Putamen (tissue), 1 donor: Measurements from ENCODE around the gene EPHB1.
"Not testable (repeated sequence)": the region's sequence is repeated elsewhere in the genome, so short reads cannot be mapped to it uniquely, and the experiment has no call there.

ENCODE experiments used
- DNase-seq: peaks from one replicate; pipeline ENCODE4 v3.0.0-alpha.2; 2016; ENCODE audit warnings: low spot score

EPHB1 gene

GRCh38 chr3:135084976-135085375, 289.9 kb downstream of the EPHB1 start:
- DNase-seq = no peak

- DNase-seq = no peak
Observed at GRCh38 chr3:135085652-135086436, 290.8 kb downstream of the EPHB1 start.

- no peak for DNase-seq
Observed at GRCh38 chr3:135087782-135088181, 292.7 kb downstream of the EPHB1 start.

GRCh38 chr3:135089451-135089850, 294.4 kb downstream of the EPHB1 start:
- no peak for DNase-seq

GRCh38 chr3:135090020-135090717, 295.1 kb downstream of the EPHB1 start:
- DNase-seq = no peak

GRCh38 chr3:135091946-135092345, 296.9 kb downstream of the EPHB1 start:
- DNase-seq = no peak

GRCh38 chr3:135093121-135093520, 298.1 kb downstream of the EPHB1 start:
- no peak for DNase-seq

- DNase-seq = no peak
Observed at GRCh38 chr3:135097276-135097946, 302.4 kb downstream of the EPHB1 start.

- DNase-seq = no peak
Observed at GRCh38 chr3:135099734-135100355, 304.8 kb downstream of the EPHB1 start.

GRCh38 chr3:135100366-135100765, 305.3 kb downstream of the EPHB1 start:
- DNase-seq = no peak

- DNase-seq = no peak
Observed at GRCh38 chr3:135103917-135104316, 308.9 kb downstream of the EPHB1 start.

- DNase-seq = no peak
Observed at GRCh38 chr3:135106445-135106844, 311.4 kb downstream of the EPHB1 start.

- no peak for DNase-seq
Observed at GRCh38 chr3:135107043-135107442, 312.0 kb downstream of the EPHB1 start.

GRCh38 chr3:135109681-135110080, 314.6 kb downstream of the EPHB1 start:
- no peak for DNase-seq

- not testable (repeated sequence) for DNase-seq
Observed at GRCh38 chr3:135114551-135114950, 319.5 kb downstream of the EPHB1 start.

GRCh38 chr3:135117977-135118376, 322.9 kb downstream of the EPHB1 start:
- DNase-seq = no peak

GRCh38 chr3:135118792-135119191, 323.7 kb downstream of the EPHB1 start:
- no peak for DNase-seq

GRCh38 chr3:135125171-135125801, 330.2 kb downstream of the EPHB1 start:
- DNase-seq = no peak

GRCh38 chr3:135127946-135128470, 332.9 kb downstream of the EPHB1 start:
- DNase-seq = no peak

GRCh38 chr3:135128818-135129217, 333.8 kb downstream of the EPHB1 start:
- no peak for DNase-seq

GRCh38 chr3:135131290-135131689, 336.2 kb downstream of the EPHB1 start:
- no peak for DNase-seq
